ENCODE data around the gene COLEC11. TPM values are rescaled to one million over a fixed set of nuclear protein-coding genes. Genes with fewer than 3 reads are reported as not detected.
"Not testable (repeated sequence)": the region's sequence is repeated elsewhere in the genome, so short reads cannot be mapped to it uniquely, and the experiment has no call there.

Gene COLEC11
- total RNA-seq, 4 donors from 2014 or later = 2.8 to 20.5 (median 9.1) TPM

- intact Hi-C loops (cut with DNase I) = no loop called here
- Histone ChIP-seq H3K27me3 (no peaks in the 10 kb centered on the region), H3K9me3 (no peaks in the 10 kb centered on the region), H3K4me1 (no peaks in the 10 kb centered on the region), H3K27ac (no peak overlapping the region), H3K36me3 (no peaks in the 10 kb centered on the region), H3K4me3 (replicated peaks in 1 of 3) (no peak overlapping the region)
- 78 to 79% methylated on average over 10 to 11 of the region's 11 CpGs for WGBS, 2 donors
- no peak for DNase-seq
- no peak for TF ChIP-seq CTCF (IDR thresholded peaks at IDR 0.05)
- TF ChIP-seq POLR2A (IDR thresholded peaks at IDR 0.05) = no peak
Observed at GRCh38 chr2:3611589-3611988, 16.7 kb downstream of the COLEC11 start.

GRCh38 chr2:3612639-3613523, 18.0 kb downstream of the COLEC11 start:
- Histone ChIP-seq H3K27me3 (no peaks in the 10 kb centered on the region), H3K27ac (no peak overlapping the region), H3K4me1 (no peaks in the 10 kb centered on the region), H3K9me3 (no peaks in the 10 kb centered on the region), H3K36me3 (no peaks in the 10 kb centered on the region), H3K4me3 (replicated peaks in 1 of 3) (no peak overlapping the region)
- DNase-seq = no peak
- intact Hi-C loops (cut with DNase I) = no loop called here
- TF ChIP-seq POLR2A (IDR thresholded peaks at IDR 0.05) = no peak
- WGBS, 2 donors = 81 to 88% methylated on average over 26 to 28 of the region's 29 CpGs

- H3K9me3 ChIP-seq = no peaks in the 10 kb centered on the region
- H3K4me1 ChIP-seq = no peaks in the 10 kb centered on the region
- WGBS, 2 donors = 87 to 91% methylated on average over 12 of the region's 12 CpGs
- no peak for TF ChIP-seq POLR2A (IDR thresholded peaks at IDR 0.05)
- TF ChIP-seq CTCF (IDR thresholded peaks at IDR 0.05) = no peak
- H3K36me3 ChIP-seq = no peaks in the 10 kb centered on the region
- no peak overlapping the region for H3K4me3 ChIP-seq (replicated peaks in 1 of 3)
- no peak overlapping the region for H3K27ac ChIP-seq
- intact Hi-C loops (cut with DNase I) = no loop called here
- no peaks in the 10 kb centered on the region for H3K27me3 ChIP-seq
- DNase-seq = no peak
Observed at GRCh38 chr2:3613524-3613905, 18.6 kb downstream of the COLEC11 start.

- intact Hi-C loops (cut with DNase I); H3K4me3 ChIP-seq (replicated peaks in 1 of 3); H3K9me3 ChIP-seq; H3K27me3 ChIP-seq; H3K27ac ChIP-seq; DNase-seq; H3K4me1 ChIP-seq; H3K36me3 ChIP-seq: not testable (repeated sequence)
- WGBS, 2 donors = 76% methylated on average over 2 of the region's 2 CpGs
Observed at GRCh38 chr2:3614743-3615142, 19.8 kb downstream of the COLEC11 start.

GRCh38 chr2:3615541-3616200, 20.8 kb downstream of the COLEC11 start:
- H3K4me3 ChIP-seq (replicated peaks in 1 of 3); H3K4me1 ChIP-seq; H3K9me3 ChIP-seq; H3K27me3 ChIP-seq; H3K36me3 ChIP-seq; H3K27ac ChIP-seq; intact Hi-C loops (cut with DNase I); DNase-seq: not testable (repeated sequence)
- WGBS, 2 donors = 97 to 100% methylated on average over 12 to 16 of the region's 46 CpGs

- H3K27me3 ChIP-seq; H3K27ac ChIP-seq; DNase-seq; H3K9me3 ChIP-seq; H3K4me3 ChIP-seq (replicated peaks in 1 of 3); H3K36me3 ChIP-seq; intact Hi-C loops (cut with DNase I); H3K4me1 ChIP-seq: not testable (repeated sequence)
- WGBS, 2 donors = 95 to 98% methylated on average over 14 to 23 of the region's 25 CpGs
Observed at GRCh38 chr2:3616435-3617197, 21.7 kb downstream of the COLEC11 start.
